Endometrium (tissue), 2 donors: ENCODE data around the gene ZNF423.

Experiments
- FAIRE-seq: peaks from 2 replicates; lab custom pipeline; 2012; peaks lifted over from hg19 to GRCh38; lab: Jason Lieb, UNC
- donor health status: control.
- donor health status: control.

The ZNF423 gene

GRCh38 chr16:49530427-49530970, 325.4 kb downstream of the ZNF423 start:
- FAIRE-seq = no peak

- no peak for FAIRE-seq
These were observed 326.4 kb downstream of the ZNF423 start for GRCh38 chr16:49529411-49530045.

GRCh38 chr16:49528866-49529288, 327.0 kb downstream of the ZNF423 start:
- FAIRE-seq = no peak

- no peak for FAIRE-seq
These were observed 327.6 kb downstream of the ZNF423 start for GRCh38 chr16:49528060-49528865.

GRCh38 chr16:49527611-49528010, 328.3 kb downstream of the ZNF423 start:
- FAIRE-seq = no peak

- FAIRE-seq = no peak
These were observed 329.0 kb downstream of the ZNF423 start for GRCh38 chr16:49526860-49527365.

- no peak for FAIRE-seq
These were observed 331.0 kb downstream of the ZNF423 start for GRCh38 chr16:49524947-49525315.

- no peak for FAIRE-seq
These were observed 331.5 kb downstream of the ZNF423 start for GRCh38 chr16:49524216-49524946.

GRCh38 chr16:49523435-49524159, 332.3 kb downstream of the ZNF423 start:
- FAIRE-seq = no peak

GRCh38 chr16:49521734-49522325, 334.1 kb downstream of the ZNF423 start:
- no peak for FAIRE-seq

- FAIRE-seq = no peak
These were observed 335.3 kb downstream of the ZNF423 start for GRCh38 chr16:49520492-49521038.

GRCh38 chr16:49519741-49520140, 336.2 kb downstream of the ZNF423 start:
- FAIRE-seq = no peak

GRCh38 chr16:49519008-49519656, 336.8 kb downstream of the ZNF423 start:
- FAIRE-seq = no peak

GRCh38 chr16:49516382-49517036, 339.4 kb downstream of the ZNF423 start:
- FAIRE-seq = no peak

GRCh38 chr16:49515861-49516260, 340.1 kb downstream of the ZNF423 start:
- no peak for FAIRE-seq

- FAIRE-seq = no peak
These were observed 340.8 kb downstream of the ZNF423 start for GRCh38 chr16:49515016-49515565.

GRCh38 chr16:49514073-49514980, 341.6 kb downstream of the ZNF423 start:
- no peak for FAIRE-seq

GRCh38 chr16:49513040-49513439, 342.9 kb downstream of the ZNF423 start:
- no peak for FAIRE-seq
